ENCODE results near the gene CARF. TPM values are rescaled to one million over a fixed set of nuclear protein-coding genes. Genes with fewer than 3 reads are reported as not detected.

CARF gene
- total RNA-seq, 1 experiment from 2014 or later: 6.8 TPM

DNA sequence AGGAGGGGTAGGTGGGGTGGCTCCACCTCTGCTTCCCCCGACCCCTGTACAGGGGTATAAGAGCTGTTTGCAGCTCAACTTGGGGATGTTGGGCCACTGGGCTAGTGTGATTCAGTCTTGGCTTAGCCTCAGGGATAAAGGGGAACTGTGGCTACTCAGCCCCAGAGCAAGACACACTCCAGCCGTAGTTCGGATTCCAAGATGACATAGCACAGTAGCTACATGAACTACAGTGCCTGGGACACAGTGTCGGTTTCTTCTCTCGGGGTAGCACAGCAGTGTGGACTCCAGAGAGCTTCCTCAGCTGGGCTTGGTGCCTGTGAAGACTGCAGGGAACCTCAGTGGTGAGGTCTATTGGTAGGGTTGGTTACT is 21.1 kb downstream of the CARF start:
- ChIA-PET POLR2A (interaction anchor here (0.9 to 1.7 kb wide), 4 partner anchors 8 to 22 kb away, joined by 3 to 4 read pairs (median 4); partner anchors contain the start of genes CARF and WDR12), CTCF (interaction anchor here (0.6 to 1.5 kb wide), 3 partner anchors 15 to 609 kb away, joined by 4 to 8 read pairs (median 4); no protein-coding TSS in a partner anchor)
- Mint-ChIP-seq H3K36me3 (ENCODE audit: insufficient read depth, unreplicated experiment) (peaks cover 14% of the 10 kb centered on the region), H3K27me3 (ENCODE audit: insufficient read depth, unreplicated experiment) (no peaks in the 10 kb centered on the region), H3K27ac (ENCODE audit: low read depth, unreplicated experiment) (peak overlapping the region; percentile 73), H3K4me1 (ENCODE audit: insufficient read depth, unreplicated experiment) (peaks cover 22% of the 10 kb centered on the region), H3K4me3 (ENCODE audit: unreplicated experiment) (peak overlapping the region; percentile 33), H3K9me3 (ENCODE audit: unreplicated experiment) (no peaks in the 10 kb centered on the region)
- TF ChIP-seq, protein P1, sequence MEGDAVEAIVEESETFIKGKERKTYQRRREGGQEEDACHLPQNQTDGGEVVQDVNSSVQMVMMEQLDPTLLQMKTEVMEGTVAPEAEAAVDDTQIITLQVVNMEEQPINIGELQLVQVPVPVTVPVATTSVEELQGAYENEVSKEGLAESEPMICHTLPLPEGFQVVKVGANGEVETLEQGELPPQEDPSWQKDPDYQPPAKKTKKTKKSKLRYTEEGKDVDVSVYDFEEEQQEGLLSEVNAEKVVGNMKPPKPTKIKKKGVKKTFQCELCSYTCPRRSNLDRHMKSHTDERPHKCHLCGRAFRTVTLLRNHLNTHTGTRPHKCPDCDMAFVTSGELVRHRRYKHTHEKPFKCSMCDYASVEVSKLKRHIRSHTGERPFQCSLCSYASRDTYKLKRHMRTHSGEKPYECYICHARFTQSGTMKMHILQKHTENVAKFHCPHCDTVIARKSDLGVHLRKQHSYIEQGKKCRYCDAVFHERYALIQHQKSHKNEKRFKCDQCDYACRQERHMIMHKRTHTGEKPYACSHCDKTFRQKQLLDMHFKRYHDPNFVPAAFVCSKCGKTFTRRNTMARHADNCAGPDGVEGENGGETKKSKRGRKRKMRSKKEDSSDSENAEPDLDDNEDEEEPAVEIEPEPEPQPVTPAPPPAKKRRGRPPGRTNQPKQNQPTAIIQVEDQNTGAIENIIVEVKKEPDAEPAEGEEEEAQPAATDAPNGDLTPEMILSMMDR (IDR thresholded peaks at IDR 0.05; ENCODE audit: unreplicated experiment): no peak
- no TSS peak for BruUV-seq (replicated peaks)
- intact Hi-C loops (cut with micrococcal nuclease): no loop called here
- DNase-seq (ENCODE audit: unreplicated experiment): no peak

GRCh38 chr2:202933958-202934357 is 21.9 kb downstream of the CARF start:
- peaks cover 22% of the 10 kb centered on the region for H3K4me1 Mint-ChIP-seq (ENCODE audit: insufficient read depth, unreplicated experiment)
- POLR2A ChIA-PET: interaction anchor here (1.7 kb wide), 1 partner anchor 9 kb away, joined by 4 read pairs; no protein-coding TSS in a partner anchor
- no peaks in the 10 kb centered on the region for H3K9me3 Mint-ChIP-seq (ENCODE audit: unreplicated experiment)
- H3K4me3 Mint-ChIP-seq (ENCODE audit: unreplicated experiment): no peak overlapping the region
- peak overlapping the region; percentile 73 for H3K27ac Mint-ChIP-seq (ENCODE audit: low read depth, unreplicated experiment)
- BruUV-seq (replicated peaks): no TSS peak
- TF ChIP-seq, protein P1 (IDR thresholded peaks at IDR 0.05; ENCODE audit: unreplicated experiment): no peak
- CTCF ChIA-PET: interaction anchor here (1.5 kb wide), 2 partner anchors 9 to 16 kb away, joined by 5 to 8 read pairs; no protein-coding TSS in a partner anchor
- peaks cover 21% of the 10 kb centered on the region for H3K36me3 Mint-ChIP-seq (ENCODE audit: insufficient read depth, unreplicated experiment)
- intact Hi-C loops (cut with micrococcal nuclease): no loop called here
- no peaks in the 10 kb centered on the region for H3K27me3 Mint-ChIP-seq (ENCODE audit: insufficient read depth, unreplicated experiment)
- no peak for DNase-seq (ENCODE audit: unreplicated experiment)

GRCh38 chr2:202934456-202934855 is 22.4 kb downstream of the CARF start:
- intact Hi-C loops (cut with micrococcal nuclease): no loop called here
- POLR2A ChIA-PET: interaction anchor here (1.7 kb wide), 1 partner anchor 10 kb away, joined by 4 read pairs; no protein-coding TSS in a partner anchor
- CTCF ChIA-PET: interaction anchor here (1.5 kb wide), 1 partner anchor 9 kb away, joined by 5 read pairs; no protein-coding TSS in a partner anchor
- H3K4me3 Mint-ChIP-seq (ENCODE audit: unreplicated experiment): no peak overlapping the region
- BruUV-seq (replicated peaks): no TSS peak
- TF ChIP-seq, protein P1 (IDR thresholded peaks at IDR 0.05; ENCODE audit: unreplicated experiment): no peak
- peaks cover 21% of the 10 kb centered on the region for H3K36me3 Mint-ChIP-seq (ENCODE audit: insufficient read depth, unreplicated experiment)
- no peaks in the 10 kb centered on the region for H3K9me3 Mint-ChIP-seq (ENCODE audit: unreplicated experiment)
- peaks cover 22% of the 10 kb centered on the region for H3K4me1 Mint-ChIP-seq (ENCODE audit: insufficient read depth, unreplicated experiment)
- no peak overlapping the region for H3K27ac Mint-ChIP-seq (ENCODE audit: low read depth, unreplicated experiment)
- H3K27me3 Mint-ChIP-seq (ENCODE audit: insufficient read depth, unreplicated experiment): no peaks in the 10 kb centered on the region
- no peak for DNase-seq (ENCODE audit: unreplicated experiment)

DNA sequence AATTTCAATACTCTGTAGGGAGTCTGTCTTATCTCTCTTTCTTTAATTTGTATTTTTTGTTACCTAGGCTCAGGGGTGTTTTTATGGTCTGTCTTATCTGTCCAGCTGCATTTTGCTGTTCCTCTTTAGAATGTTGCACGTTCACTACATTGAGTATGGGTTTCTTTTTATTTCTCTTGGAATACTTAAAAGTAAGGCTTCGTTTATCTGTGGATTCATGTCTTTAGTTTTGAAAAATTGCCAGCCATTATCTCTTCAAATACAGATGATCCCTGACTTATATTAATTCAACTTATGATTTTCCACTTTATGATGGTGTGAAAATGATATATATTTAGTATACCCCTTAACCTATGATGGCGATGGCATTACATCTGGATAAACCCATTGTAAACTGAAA is 26.9 kb downstream of the CARF start:
- intact Hi-C loops (cut with micrococcal nuclease): no loop called here
- BruUV-seq (replicated peaks): no TSS peak
- H3K27ac Mint-ChIP-seq (ENCODE audit: low read depth, unreplicated experiment): no peak overlapping the region
- peaks cover 25% of the 10 kb centered on the region for H3K36me3 Mint-ChIP-seq (ENCODE audit: insufficient read depth, unreplicated experiment)
- peaks cover under 1% of the 10 kb centered on the region for H3K4me1 Mint-ChIP-seq (ENCODE audit: insufficient read depth, unreplicated experiment)
- no peaks in the 10 kb centered on the region for H3K27me3 Mint-ChIP-seq (ENCODE audit: insufficient read depth, unreplicated experiment)
- no peak for DNase-seq (ENCODE audit: unreplicated experiment)
- TF ChIP-seq, protein P1 (IDR thresholded peaks at IDR 0.05; ENCODE audit: unreplicated experiment): no peak
- POLR2A ChIA-PET: no interaction called here
- no peak overlapping the region for H3K4me3 Mint-ChIP-seq (ENCODE audit: unreplicated experiment)
- CTCF ChIA-PET: no interaction called here
- H3K9me3 Mint-ChIP-seq (ENCODE audit: unreplicated experiment): no peaks in the 10 kb centered on the region

Data from MCF 10A (cell line).